HG02571 (cell line): ENCODE results near the gene SLC22A31.
A peak's percentile ranks its signal among the peaks of the same experiment; 100 is the strongest.

Experiments
- ATAC-seq: cut with Tn5 transposase; IDR thresholded peaks from one replicate; pipeline ENCODE4 v1.9.1; 2021; ENCODE audit warnings: mild to moderate bottlenecking, moderate library complexity; ENCODE audit not compliant: unreplicated experiment

The SLC22A31 gene

GRCh38 chr16:89179656-89180315 is 20.6 kb downstream of the SLC22A31 start:
- ATAC-seq: no peak

- no peak for ATAC-seq
These were observed 21.2 kb downstream of the SLC22A31 start for GRCh38 chr16:89179148-89179484.

- ATAC-seq: no peak
These were observed 21.7 kb downstream of the SLC22A31 start for GRCh38 chr16:89178453-89179147.

- ATAC-seq: no peak
These were observed 22.8 kb downstream of the SLC22A31 start for GRCh38 chr16:89177501-89177900.

GRCh38 chr16:89176717-89177116 is 23.6 kb downstream of the SLC22A31 start:
- ATAC-seq: no peak

- ATAC-seq: no peak
These were observed 24.1 kb downstream of the SLC22A31 start for GRCh38 chr16:89176147-89176690.

GRCh38 chr16:89175280-89176146 is 24.8 kb downstream of the SLC22A31 start:
- ATAC-seq: no peak

GRCh38 chr16:89174877-89175276 is 25.5 kb downstream of the SLC22A31 start:
- no peak for ATAC-seq

GRCh38 chr16:89174055-89174827 is 26.1 kb downstream of the SLC22A31 start:
- no peak for ATAC-seq

GRCh38 chr16:89173174-89173921 is 27.0 kb downstream of the SLC22A31 start:
- no peak for ATAC-seq

GRCh38 chr16:89172528-89173173 is 27.7 kb downstream of the SLC22A31 start:
- ATAC-seq: no peak

GRCh38 chr16:89172171-89172527 is 28.2 kb downstream of the SLC22A31 start:
- ATAC-seq: no peak

- ATAC-seq: peak; percentile 71
These were observed 28.8 kb downstream of the SLC22A31 start, which contains the start of gene CDH15 for GRCh38 chr16:89171216-89172170. Gene CDH15 (plus strand): TSS chr16:89171748. CDS start chr16:89171832, 84 bp downstream.

- ATAC-seq: no peak
These were observed 29.8 kb downstream of the SLC22A31 start for GRCh38 chr16:89170346-89171215.

GRCh38 chr16:89169778-89170177 is 30.6 kb downstream of the SLC22A31 start:
- no peak for ATAC-seq

GRCh38 chr16:89168381-89169189 is 31.8 kb downstream of the SLC22A31 start:
- no peak for ATAC-seq
